Activated CD4-positive, alpha-beta T cell treated with anti-CD3 and anti-CD28 coated beads, Interleukin-2, amount 50 U/mL, for 4 hours (primary cell): Measurements from ENCODE around the gene ATP6AP1.

Experiments
- DNase-seq, 2 experiments: peaks; one replicate each; pipeline ENCODE4 v3.0.0-alpha.2; 2020

Gene ATP6AP1

GRCh38 chrX:154450312-154450711 lies 21.8 kb downstream of the ATP6AP1 start:
- no peak for DNase-seq

GRCh38 chrX:154452823-154453222 lies 24.3 kb downstream of the ATP6AP1 start:
- no peak for DNase-seq

GRCh38 chrX:154457491-154458115 lies 29.1 kb downstream of the ATP6AP1 start:
- peak; percentile 18 to 39 for DNase-seq

GRCh38 chrX:154458116-154458953 lies 29.9 kb downstream of the ATP6AP1 start, which contains the start of gene PLXNA3:
Gene PLXNA3, plus strand, starts transcription at chrX:154458281. Its CDS starts 1,903 bp downstream, at chrX:154460184.
- peak; percentile 55 for DNase-seq

- DNase-seq = no peak
These were observed 30.7 kb downstream of the ATP6AP1 start for GRCh38 chrX:154458954-154459778.

GRCh38 chrX:154459832-154460231 lies 31.4 kb downstream of the ATP6AP1 start:
- DNase-seq = no peak

- DNase-seq = no peak
These were observed 31.8 kb downstream of the ATP6AP1 start for GRCh38 chrX:154460326-154460725.

GRCh38 chrX:154462396-154462795 lies 33.9 kb downstream of the ATP6AP1 start:
- DNase-seq = no peak

GRCh38 chrX:154463611-154464220 lies 35.2 kb downstream of the ATP6AP1 start:
- DNase-seq = no peak

- no peak for DNase-seq
These were observed 36.4 kb downstream of the ATP6AP1 start for GRCh38 chrX:154464806-154465365.

GRCh38 chrX:154465601-154466000 lies 37.1 kb downstream of the ATP6AP1 start:
- DNase-seq = no peak

- DNase-seq = no peak
These were observed 37.6 kb downstream of the ATP6AP1 start for GRCh38 chrX:154466036-154466435.

- DNase-seq = no peak
These were observed 38.4 kb downstream of the ATP6AP1 start for GRCh38 chrX:154466907-154467306.

GRCh38 chrX:154467556-154467955 lies 39.1 kb downstream of the ATP6AP1 start:
- no peak for DNase-seq

- DNase-seq = no peak
These were observed 39.7 kb downstream of the ATP6AP1 start for GRCh38 chrX:154468217-154468616.

- no peak for DNase-seq
These were observed 40.6 kb downstream of the ATP6AP1 start for GRCh38 chrX:154469114-154469513.

GRCh38 chrX:154469880-154470279 lies 41.4 kb downstream of the ATP6AP1 start:
- no peak for DNase-seq

GRCh38 chrX:154470434-154470833 lies 42.0 kb downstream of the ATP6AP1 start:
- no peak for DNase-seq

- DNase-seq = no peak
These were observed 42.6 kb downstream of the ATP6AP1 start for GRCh38 chrX:154470914-154471568.

- no peak for DNase-seq
These were observed 43.6 kb downstream of the ATP6AP1 start for GRCh38 chrX:154471839-154472684.
